ENCODE results near the gene CMKLR1. TPM values are rescaled to one million over a fixed set of nuclear protein-coding genes. Genes with fewer than 3 reads are reported as not detected.

Gene CMKLR1
- total and polyA plus RNA-seq, 10 of the 15 experiments (the other 5 are each of a cell fraction or from before 2014, with no cell fraction given) = 13.8 to 52.3 (median 26.2) TPM

- peak overlapping the region; percentile 57; the same call in 1 of the 2 replicates for H3K9ac ChIP-seq (ENCODE audit: control insufficient read depth, insufficient read depth, low read length)
- no peaks in the 10 kb centered on the region for H3K27me3 ChIP-seq (replicated peaks in 1 of 2; ENCODE audit: control insufficient read depth in 2 of 2, insufficient read depth in 2 of 2, low read length in 1 of 2)
- in situ Hi-C loops (cut with MboI) = loop anchor here (5.0 kb wide), 1 partner anchor 284 kb away; no protein-coding TSS in a partner anchor
- H3K36me3 ChIP-seq (ENCODE audit: control insufficient read depth in 2 of 2, insufficient read depth in 2 of 2, low read length in 1 of 2) = no peaks in the 10 kb centered on the region
- SMC1A ChIA-PET (ENCODE audit: uncharacterized antibody, unreplicated experiment) = interaction anchor here (0.6 to 9.2 kb wide), 7 partner anchors 15 to 235 kb away, joined by 3 to 185 read pairs (median 9); no protein-coding TSS in a partner anchor
- WGBS (ENCODE audit: insufficient coverage, insufficient replicate concordance, low lambda C conversion rate, missing lambda C conversion rate) = 9% methylated on average over 3 of the region's 3 CpGs
- no peak overlapping the region for H3K4me3 ChIP-seq
- DNase-seq (ENCODE audit: low read depth, low spot score) = no peak
- CTCF ChIA-PET = interaction anchor here (1.0 to 5.2 kb wide), 5 partner anchors 9 to 240 kb away, joined by 3 to 75 read pairs (median 3); no protein-coding TSS in a partner anchor
- no TSS peak for BruUV-seq (replicated peaks)
- H4K20me1 ChIP-seq (ENCODE audit: control insufficient read depth, insufficient read depth) = no peaks in the 10 kb centered on the region
- intact Hi-C loops (cut with micrococcal nuclease; ENCODE audit: unreplicated experiment) = loop anchor here (10.0 kb wide), 1 partner anchor 302 kb away; the partner anchor contains the start of gene SELPLG
- H3K9me3 ChIP-seq (replicated peaks; ENCODE audit: control insufficient read depth, insufficient read depth, low read length) = no peaks in the 10 kb centered on the region; the same call in 2 of the 3 replicates
- POLR2A ChIA-PET = interaction anchor here (0.8 to 5.1 kb wide), 5 partner anchors 8 to 238 kb away, joined by 3 to 35 read pairs (median 5); no protein-coding TSS in a partner anchor
- no peaks in the 10 kb centered on the region for H3K79me2 ChIP-seq (ENCODE audit: control insufficient read depth, insufficient read depth, low read length)
- no peak overlapping the region; the same call in 1 of the 2 replicates for H2AFZ ChIP-seq (ENCODE audit: control insufficient read depth, low read depth, low read length)
- peak overlapping the region; percentile 84 for H3K27ac ChIP-seq (ENCODE audit: control insufficient read depth, insufficient read depth)
- peak overlapping the region; percentile 19; the same call in 1 of the 2 replicates for H3K4me2 ChIP-seq (ENCODE audit: control insufficient read depth, insufficient read depth)
- peak; percentile 52 for ATAC-seq
- FAIRE-seq = peak; percentile 23
- H3K4me1 ChIP-seq (ENCODE audit: control insufficient read depth, insufficient read depth, low read length) = peaks cover 48% of the 10 kb centered on the region
- RAD21 ChIA-PET (ENCODE audit: unreplicated experiment) = interaction anchor here (0.9 to 7.3 kb wide), 5 partner anchors 8 to 34 kb away, joined by 3 to 63 read pairs (median 47); no protein-coding TSS in a partner anchor
- TF ChIP-seq CREM (IDR thresholded peaks at IDR 0.05; ENCODE audit: low read depth) = 0 out of 2 replicates have a peak, but pooled peaks have one; percentile 21
- TF ChIP-seq IKZF2 (IDR thresholded peaks at IDR 0.05) = peak; percentile 64 to 74
- no peak for TF ChIP-seq MXI1 (IDR thresholded peaks at IDR 0.05; ENCODE audit: low read depth, low read length)
- peak; percentile 17; the same call in 1 of the 2 replicates for TF ChIP-seq MTA2 (IDR thresholded peaks at IDR 0.05; ENCODE audit: low read depth)
- TF ChIP-seq BRCA1 (IDR thresholded peaks at IDR 0.05; ENCODE audit: low read depth, low read length) = no peak
- TF ChIP-seq TAF1 (IDR thresholded peaks at IDR 0.05; ENCODE audit: borderline replicate concordance, low read depth, low read length) = no peak
- TF ChIP-seq REST (IDR thresholded peaks at IDR 0.05; ENCODE audit: low read depth, low read length) = no peak
- no peak for TF ChIP-seq MEF2A (IDR thresholded peaks at IDR 0.05; ENCODE audit: insufficient read depth, low read depth, low read length)
- no peak for TF ChIP-seq BMI1 (IDR thresholded peaks at IDR 0.05; ENCODE audit: borderline replicate concordance)
- TF ChIP-seq IRF4 (IDR thresholded peaks at IDR 0.05; ENCODE audit: low read depth, low read length) = 0 out of 2 replicates have a peak, but pooled peaks have one; percentile 43
- no peak for TF ChIP-seq NFYA (IDR thresholded peaks at IDR 0.05; ENCODE audit: borderline replicate concordance, low read depth, low read length)
- no peak for TF ChIP-seq BCL11A (IDR thresholded peaks at IDR 0.05; ENCODE audit: low read depth, low read length)
- TF ChIP-seq MAX (IDR thresholded peaks at IDR 0.05; ENCODE audit: low read depth, low read length) = 0 out of 2 replicates have a peak, but pooled peaks have one; percentile 35
- no peak for TF ChIP-seq CBX5 (IDR thresholded peaks at IDR 0.05; ENCODE audit: low read depth)
- peak; percentile 66 for TF ChIP-seq IKZF1 (conservative IDR thresholded peaks at IDR 0.05)
- TF ChIP-seq CBFB (IDR thresholded peaks at IDR 0.05; ENCODE audit: low read depth) = no peak
- peak; percentile 87 for TF ChIP-seq EED (IDR thresholded peaks at IDR 0.05; ENCODE audit: low read depth)
- TF ChIP-seq SPI1 (IDR thresholded peaks at IDR 0.05; ENCODE audit: borderline replicate concordance, insufficient read depth, low read depth, low read length) = peak; percentile 83
- TF ChIP-seq SREBF1 (IDR thresholded peaks at IDR 0.05; ENCODE audit: low read length) = no peak
- 0 out of 2 replicates have a peak, but pooled peaks have one; percentile 18 for TF ChIP-seq NR2F1 (conservative IDR thresholded peaks at IDR 0.05)
- no peak for TF ChIP-seq ZSCAN29 (IDR thresholded peaks at IDR 0.05)
- TF ChIP-seq NR2C2 (IDR thresholded peaks at IDR 0.05; ENCODE audit: borderline replicate concordance, control insufficient read depth, insufficient read length, low read depth) = no peak
- no peak for TF ChIP-seq SP1 (IDR thresholded peaks at IDR 0.05; ENCODE audit: low read depth, low read length)
These were observed 6.2 kb downstream of the CMKLR1 start for GRCh38 chr12:108332791-108333382.
